HG02642 (cell line): ENCODE results near the gene TFF3.

Source experiments
- ATAC-seq: cut with Tn5 transposase; IDR thresholded peaks from one replicate; pipeline ENCODE4 v1.9.1; 2021; ENCODE audit warnings: mild to moderate bottlenecking; ENCODE audit not compliant: unreplicated experiment, poor library complexity

Gene TFF3, protein sequence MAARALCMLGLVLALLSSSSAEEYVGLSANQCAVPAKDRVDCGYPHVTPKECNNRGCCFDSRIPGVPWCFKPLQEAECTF

GRCh38 chr21:42315296-42315891 lies at the start of gene TFF3:
TSS of gene TFF3 (minus strand) at chr21:42315409. CDS start at chr21:42315374, 35 bp downstream.
- ATAC-seq: no peak

- no peak for ATAC-seq
Measured at GRCh38 chr21:42364304-42364865, 49.2 kb upstream of the TFF3 start.

DNA sequence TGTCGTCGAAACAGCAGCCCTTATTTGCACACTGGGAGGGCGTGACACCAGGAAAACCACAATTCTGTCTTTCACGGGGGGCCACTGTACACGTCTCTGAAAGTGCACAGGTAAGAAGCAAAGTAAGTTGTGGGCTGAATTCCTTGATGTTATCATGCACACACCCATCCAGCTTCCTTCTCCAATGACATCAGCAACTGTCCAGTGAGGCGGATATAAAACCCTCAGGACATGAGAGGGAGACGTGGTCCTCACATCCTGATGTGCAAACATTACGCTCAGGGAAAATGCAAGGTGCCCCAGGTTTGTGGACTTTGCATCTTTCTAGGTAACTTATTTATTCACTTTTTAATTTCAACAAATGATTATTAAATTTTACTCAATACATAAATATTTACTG lies 48.1 kb upstream of the TFF3 start:
- no peak for ATAC-seq

- no peak for ATAC-seq
Measured at GRCh38 chr21:42362700-42363099, 47.5 kb upstream of the TFF3 start.

GRCh38 chr21:42362198-42362597 lies 47.0 kb upstream of the TFF3 start:
- no peak for ATAC-seq

GRCh38 chr21:42361286-42361685 lies 46.1 kb upstream of the TFF3 start:
- no peak for ATAC-seq

DNA sequence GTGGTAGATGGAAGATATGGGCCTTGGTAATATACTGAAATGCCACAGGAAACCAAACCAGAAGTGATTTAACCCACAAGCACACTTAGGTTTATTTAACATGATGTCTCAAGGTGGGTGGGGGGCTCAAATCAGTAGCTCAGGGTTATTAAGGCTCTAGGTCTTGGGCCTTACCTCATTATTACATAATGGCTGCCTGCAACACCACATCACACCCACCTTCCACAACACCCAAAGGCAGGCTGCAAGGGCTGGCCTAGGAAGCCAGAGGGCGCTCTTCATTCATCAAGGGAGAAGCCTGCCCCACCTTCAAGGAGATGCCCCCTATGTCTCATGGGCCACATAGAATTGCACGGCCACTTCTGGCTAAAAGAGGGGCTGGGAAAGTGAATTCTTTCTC lies 45.1 kb upstream of the TFF3 start:
- no peak for ATAC-seq

DNA sequence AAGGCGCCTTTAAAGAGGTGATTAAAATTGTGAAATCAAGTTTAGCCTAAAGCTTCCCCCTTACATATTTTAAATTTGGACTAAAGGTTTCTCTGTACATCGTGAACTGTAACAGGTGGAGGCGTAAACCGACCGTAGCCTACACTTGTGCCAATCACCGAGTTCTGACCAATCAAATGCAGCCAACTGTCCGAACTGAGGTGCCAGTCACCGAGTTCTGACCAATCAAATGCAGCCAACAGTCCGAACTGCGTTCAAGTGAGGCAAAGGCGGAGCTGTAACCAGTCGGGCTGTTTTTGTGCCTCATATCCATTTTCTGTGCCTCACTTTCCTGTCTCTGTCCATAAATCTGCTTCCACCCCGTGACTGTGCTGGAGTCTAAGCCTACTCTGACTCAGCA lies 43.7 kb upstream of the TFF3 start:
- no peak for ATAC-seq

- ATAC-seq: no peak
Measured at GRCh38 chr21:42358261-42358660, 43.1 kb upstream of the TFF3 start.

- ATAC-seq: no peak
Measured at GRCh38 chr21:42357307-42357706, 42.1 kb upstream of the TFF3 start.

GRCh38 chr21:42356650-42357049 lies 41.4 kb upstream of the TFF3 start:
- no peak for ATAC-seq

GRCh38 chr21:42356046-42356445 lies 40.8 kb upstream of the TFF3 start:
- no peak for ATAC-seq

- ATAC-seq: no peak
Measured at GRCh38 chr21:42353623-42354022, 38.4 kb upstream of the TFF3 start.

DNA sequence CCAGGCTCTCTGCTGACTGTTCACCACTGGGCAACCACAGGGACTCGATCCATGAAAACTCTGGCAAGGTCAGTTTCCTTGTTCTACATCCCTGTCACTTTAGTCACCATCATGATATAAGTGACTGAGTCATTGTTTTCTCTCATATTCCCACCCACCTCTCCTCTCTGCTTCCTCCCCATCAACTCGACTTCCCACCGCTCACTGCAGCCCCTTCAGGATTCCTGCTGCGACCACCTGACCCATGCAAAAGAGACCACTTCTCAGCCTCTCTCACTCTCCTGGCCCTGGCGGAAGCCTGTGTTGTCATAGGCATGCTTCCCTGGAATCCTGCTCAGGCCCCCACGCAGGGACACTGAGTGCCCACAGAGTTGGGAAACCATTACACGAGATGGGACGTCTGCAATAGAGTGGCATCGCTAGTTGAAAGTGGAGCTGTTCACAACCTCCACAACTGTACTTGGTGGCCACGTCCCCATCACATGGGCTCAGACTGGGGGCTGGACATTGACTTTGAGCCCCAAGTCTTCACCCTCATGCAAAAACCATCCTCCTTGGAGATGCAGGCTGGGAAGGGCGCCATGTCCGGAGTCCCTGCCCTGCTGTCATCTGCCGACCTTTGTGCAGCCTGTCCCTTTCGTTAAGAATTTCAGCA lies 37.4 kb upstream of the TFF3 start:
- no peak for ATAC-seq

DNA sequence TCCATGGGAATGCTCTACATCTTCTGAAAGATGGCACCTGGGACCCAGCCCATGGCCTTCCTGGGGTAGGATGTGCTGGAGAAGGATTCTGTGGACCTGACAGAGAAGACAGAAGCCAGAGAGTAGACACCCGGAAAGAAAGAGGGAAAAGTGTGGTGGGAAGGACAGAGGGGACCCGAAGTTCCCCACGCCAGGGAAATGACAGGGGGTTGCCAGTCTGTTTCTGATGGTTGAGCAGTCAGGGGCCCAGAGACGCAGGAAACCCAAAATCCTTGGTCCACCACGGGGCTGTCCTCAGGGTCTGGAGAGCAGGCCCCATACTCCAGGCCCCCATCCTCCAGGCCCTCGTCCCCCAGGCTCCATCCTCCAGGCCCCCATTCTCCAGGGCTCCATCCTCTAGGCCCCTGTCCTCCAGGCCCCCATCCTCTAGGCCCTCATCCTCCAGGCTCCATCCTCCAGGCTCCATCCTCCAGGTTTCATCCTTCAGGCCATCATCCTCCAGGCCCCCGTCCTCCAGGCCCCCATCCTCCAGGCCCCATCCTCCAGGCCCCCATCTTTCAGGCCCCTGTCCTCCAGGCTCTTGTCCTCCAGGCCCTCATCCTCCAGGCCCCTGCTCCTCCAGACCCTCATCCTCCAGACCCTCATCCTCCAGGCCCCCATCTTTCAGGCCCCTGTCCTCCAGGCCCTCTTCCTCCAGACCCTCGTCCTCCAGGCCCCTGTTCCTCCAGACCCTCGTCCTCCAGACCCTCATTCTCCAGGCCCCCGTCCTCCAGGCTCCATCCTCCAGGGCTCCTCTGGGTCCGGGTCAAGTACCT lies 36.6 kb upstream of the TFF3 start:
- no peak for ATAC-seq

- no peak for ATAC-seq
Measured at GRCh38 chr21:42350927-42351426, 35.8 kb upstream of the TFF3 start, which contains the start of gene TFF2. TSS of gene TFF2 (minus strand) at chr21:42350994. CDS start at chr21:42350957, 37 bp downstream.

DNA sequence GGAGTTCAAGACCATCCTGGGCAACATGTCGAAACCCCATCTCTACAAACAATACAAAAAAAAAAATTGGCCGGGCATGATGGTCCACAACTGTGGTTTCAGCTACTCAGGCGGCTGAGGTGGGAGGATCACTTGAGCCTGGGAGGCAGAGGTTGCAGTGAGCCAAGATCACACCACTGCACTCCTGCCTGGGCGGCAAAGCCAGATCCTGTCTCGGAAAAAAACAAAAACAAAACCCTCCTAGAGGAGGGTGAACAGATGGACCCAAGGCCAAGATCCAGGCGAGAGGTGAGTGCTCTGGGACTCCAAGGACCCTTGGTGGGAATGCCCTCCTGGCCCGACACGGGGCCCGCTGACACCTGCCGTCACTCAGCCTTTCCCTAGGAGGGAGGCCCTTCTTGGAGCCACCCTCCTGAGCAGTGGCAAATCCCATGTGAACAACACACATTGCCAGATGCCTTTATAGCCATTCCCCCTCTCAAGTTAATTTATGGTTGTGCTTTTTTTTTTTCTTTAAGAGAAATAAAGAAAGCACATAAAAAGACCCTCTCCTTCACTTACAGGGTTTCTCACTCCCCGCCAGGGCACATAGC lies 35.2 kb upstream of the TFF3 start:
- no peak for ATAC-seq

DNA sequence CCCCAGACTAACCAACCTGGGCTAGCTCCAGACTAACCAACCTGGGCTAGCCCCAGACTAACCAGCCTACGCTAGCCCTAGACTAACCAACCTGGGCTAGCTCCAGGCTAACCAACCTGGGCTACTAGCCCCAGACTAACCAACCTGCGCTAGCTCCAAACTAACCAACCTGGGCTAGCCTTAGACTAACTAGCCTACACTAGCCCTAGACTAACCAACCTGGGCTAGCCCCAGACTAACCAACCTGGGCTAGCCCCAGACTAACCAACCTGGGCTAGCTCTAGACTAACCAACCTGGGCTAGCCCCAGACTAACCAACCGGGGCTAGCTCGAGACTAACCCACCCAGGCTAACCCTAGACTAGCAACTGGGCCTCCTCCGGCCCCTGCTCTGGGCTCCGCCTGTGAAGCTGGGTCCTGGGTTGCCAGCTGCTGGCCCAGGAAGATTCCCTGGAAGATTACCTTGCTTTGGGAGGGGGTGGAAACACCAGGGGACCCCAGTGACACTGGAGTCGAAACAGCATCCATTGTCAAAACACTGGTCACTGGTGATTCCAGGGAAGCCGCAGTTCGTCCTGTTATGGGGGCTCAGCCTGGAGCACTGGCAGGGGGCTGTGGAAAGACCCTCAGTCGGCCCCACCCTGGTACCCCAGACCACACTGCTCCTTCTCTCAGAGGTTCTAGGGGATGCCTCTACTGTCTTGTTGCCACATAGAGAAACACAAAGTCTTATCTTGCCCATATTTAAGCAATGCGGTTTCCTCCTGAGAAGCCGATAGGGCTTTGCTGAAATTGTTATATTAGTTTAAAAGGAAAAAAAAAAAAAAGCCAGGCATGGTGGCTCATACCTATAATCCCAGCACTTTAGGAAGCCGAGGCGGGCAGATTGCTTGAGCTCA lies 34.5 kb upstream of the TFF3 start:
- no peak for ATAC-seq

DNA sequence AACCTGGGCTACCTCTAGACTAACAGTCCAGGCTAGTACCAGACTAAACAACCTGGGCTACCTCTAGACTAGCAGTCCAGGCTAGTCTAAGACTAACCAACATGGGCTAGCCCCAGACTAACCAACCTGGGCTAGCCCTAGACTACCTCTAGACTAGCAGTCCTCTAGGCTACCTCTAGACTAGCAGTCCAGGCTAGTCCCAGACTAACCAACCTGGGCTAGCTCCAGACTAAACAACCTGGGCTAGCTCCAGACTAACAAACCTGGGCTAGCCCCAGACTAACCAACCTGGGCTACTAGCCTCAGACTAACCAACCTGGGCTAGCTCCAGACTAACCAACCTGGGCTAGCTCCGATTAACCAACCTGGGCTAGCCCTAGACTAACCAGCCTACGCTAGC lies 33.6 kb upstream of the TFF3 start:
- ATAC-seq: no peak
